HG02840 (cell line): ENCODE measurements around the gene SLC6A9.
A peak's percentile ranks its signal among the peaks of the same experiment; 100 is the strongest.

ENCODE experiments used
- ATAC-seq: cut with Tn5 transposase; IDR thresholded peaks from one replicate; pipeline ENCODE4 v1.9.1; 2021; ENCODE audit warnings: mild to moderate bottlenecking, moderate library complexity, moderate number of reproducible peaks; ENCODE audit not compliant: unreplicated experiment, low FRiP score

SLC6A9 gene

DNA sequence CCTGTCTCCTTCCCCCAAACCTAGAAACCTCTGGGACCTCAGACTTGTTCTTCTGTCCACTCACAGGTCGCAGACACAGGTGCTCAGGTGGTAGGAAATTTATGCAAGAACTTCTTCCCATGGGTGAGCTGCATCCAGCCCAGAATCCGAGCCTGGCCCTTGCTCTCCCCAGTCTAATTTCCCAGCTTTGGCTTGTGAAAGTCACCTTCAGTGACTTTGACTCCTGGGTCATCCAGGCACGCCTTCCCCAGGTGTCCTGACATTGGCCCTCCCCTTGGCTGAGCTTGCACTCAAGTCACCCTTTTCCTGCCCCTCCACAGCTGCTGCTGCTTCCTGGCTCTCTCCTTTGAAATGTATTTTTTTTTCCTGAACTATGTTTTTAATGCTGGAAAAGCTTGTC lies 77.9 kb downstream of the SLC6A9 start:
- no peak for ATAC-seq

GRCh38 chr1:43952731-43953346 lies 78.4 kb downstream of the SLC6A9 start:
- ATAC-seq, result no peak

DNA sequence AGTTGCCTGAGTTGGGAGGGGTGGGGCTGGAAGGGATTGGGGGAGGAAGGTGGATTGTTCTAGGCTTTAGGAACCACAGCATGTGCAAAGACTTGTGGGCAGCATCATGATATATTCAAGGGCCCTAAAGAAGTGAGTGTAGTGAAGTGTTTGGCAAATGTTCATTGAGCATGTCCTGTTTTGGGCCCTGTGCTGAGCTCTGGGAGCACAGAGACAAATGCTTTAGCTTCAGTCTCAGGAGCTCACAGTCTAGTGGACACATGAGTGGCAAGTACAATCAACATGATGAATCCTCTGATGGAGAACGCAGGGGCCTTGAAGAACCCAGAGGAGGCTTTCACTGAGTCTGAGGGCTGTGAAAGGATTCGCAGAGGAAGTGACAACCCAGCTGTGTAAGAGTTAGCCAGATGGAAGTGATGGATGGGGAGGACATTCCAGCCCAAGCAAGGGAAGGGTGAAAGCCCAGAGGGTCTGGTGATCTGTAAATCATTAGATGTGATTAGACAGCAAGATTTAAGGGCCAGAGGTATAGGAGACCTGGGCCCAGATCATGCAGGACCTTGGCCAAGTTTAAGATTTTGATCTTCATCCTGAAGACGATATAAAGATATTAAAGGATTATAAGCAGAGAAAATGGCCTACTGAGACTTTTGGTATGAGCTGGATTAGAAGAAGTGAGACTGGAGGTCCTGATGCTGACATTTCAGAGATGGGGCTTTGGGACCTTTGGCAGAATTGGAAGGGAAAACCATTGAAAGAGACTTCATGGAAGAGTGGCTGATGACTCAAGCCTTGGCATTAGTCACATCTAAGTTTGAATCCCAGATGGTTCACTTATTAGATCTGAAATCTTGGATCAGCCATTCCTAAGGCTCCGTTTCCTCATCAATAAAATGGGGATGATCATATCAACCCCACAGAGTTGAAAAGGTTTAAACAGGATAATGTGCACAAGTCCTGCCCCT lies 80.0 kb downstream of the SLC6A9 start:
- ATAC-seq, result no peak

DNA sequence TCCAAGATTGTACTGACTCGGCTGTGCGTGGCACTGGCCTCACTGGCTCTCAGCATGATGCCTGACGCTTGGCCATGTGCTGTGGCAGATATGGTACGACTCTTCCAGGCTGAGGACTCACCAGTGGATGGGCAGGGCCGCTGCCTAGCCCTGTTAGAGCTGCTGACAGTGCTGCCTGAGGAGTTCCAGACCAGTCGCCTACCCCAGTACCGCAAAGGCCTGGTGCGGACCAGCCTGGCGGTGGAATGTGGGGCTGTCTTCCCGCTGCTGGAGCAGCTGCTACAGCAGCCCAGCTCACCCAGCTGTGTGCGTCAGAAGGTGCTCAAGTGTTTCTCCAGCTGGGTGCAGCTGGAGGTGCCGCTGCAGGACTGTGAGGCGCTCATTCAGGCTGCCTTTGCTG lies 81.6 kb downstream of the SLC6A9 start:
- no peak for ATAC-seq

- ATAC-seq, result no peak
Observed at GRCh38 chr1:43947874-43948437, 83.3 kb downstream of the SLC6A9 start.

GRCh38 chr1:43947061-43947873 lies 84.0 kb downstream of the SLC6A9 start:
- ATAC-seq, result peak; percentile 29
